Mononuclear cell (primary cell): ENCODE data around the gene METTL26. TPM values are rescaled to one million over a fixed set of nuclear protein-coding genes. Genes with fewer than 3 reads are reported as not detected.

Source experiments
- H3K27me3 ChIP-seq: 2 replicates; pipeline ENCODE4 v1.6.0; 2011; ENCODE audit warnings: low read length, control low read depth; ENCODE audit not compliant: insufficient read depth
- H3K4me1 ChIP-seq: 2 replicates; pipeline ENCODE4 v1.5.1; 2011; ENCODE audit warnings: mild to moderate bottlenecking, low read length, control low read depth; ENCODE audit not compliant: insufficient read depth
- H3K4me3 ChIP-seq: 2 replicates; pipeline ENCODE4 v1.5.1; 2011; ENCODE audit warnings: mild to moderate bottlenecking, low read length, moderate library complexity
- H3K9me3 ChIP-seq: 2 replicates; pipeline ENCODE4 v1.5.1; 2011; ENCODE audit warnings: low read depth, mild to moderate bottlenecking, control low read depth, low read length
- total RNA-seq: library from RNA; depleted of rRNA; stranded (reverse); fragments of >200 nt; gene quantifications from one replicate; pipeline ENCODE4 v1.2.3, GENCODE V29; 2012

Gene METTL26
- total RNA-seq, 1 donor = 49.0 TPM

DNA sequence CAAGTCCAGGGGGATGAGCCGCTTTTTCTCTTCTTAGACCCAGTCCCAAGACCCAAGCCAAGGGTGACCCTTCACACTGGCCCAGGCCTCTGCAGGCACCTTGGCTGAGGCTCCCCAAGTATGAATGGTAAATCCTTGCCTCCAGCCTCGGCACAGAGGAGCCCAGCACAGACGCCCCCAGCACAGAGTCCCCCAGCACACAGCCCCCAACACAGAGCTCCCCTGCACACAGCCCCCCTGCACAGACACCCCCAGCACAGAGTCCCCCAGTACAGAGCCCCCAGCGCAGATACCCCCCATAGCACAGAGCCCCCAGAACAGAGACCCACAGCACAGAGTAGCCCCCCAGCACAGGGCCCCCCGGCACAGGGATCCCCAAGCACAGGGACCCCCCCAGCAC, 4.5 kb upstream of the METTL26 start:
- H3K27me3 ChIP-seq = no peaks in the 10 kb centered on the region
- no peak overlapping the region for H3K4me3 ChIP-seq
- peaks cover 39% of the 10 kb centered on the region for H3K4me1 ChIP-seq
- H3K9me3 ChIP-seq = no peaks in the 10 kb centered on the region

- Histone ChIP-seq H3K27me3 (no peaks in the 10 kb centered on the region), H3K9me3 (no peaks in the 10 kb centered on the region), H3K4me1 (peaks cover 48% of the 10 kb centered on the region), H3K4me3 (no peak overlapping the region)
Observed at GRCh38 chr16:638836-639235, 2.7 kb upstream of the METTL26 start.

DNA sequence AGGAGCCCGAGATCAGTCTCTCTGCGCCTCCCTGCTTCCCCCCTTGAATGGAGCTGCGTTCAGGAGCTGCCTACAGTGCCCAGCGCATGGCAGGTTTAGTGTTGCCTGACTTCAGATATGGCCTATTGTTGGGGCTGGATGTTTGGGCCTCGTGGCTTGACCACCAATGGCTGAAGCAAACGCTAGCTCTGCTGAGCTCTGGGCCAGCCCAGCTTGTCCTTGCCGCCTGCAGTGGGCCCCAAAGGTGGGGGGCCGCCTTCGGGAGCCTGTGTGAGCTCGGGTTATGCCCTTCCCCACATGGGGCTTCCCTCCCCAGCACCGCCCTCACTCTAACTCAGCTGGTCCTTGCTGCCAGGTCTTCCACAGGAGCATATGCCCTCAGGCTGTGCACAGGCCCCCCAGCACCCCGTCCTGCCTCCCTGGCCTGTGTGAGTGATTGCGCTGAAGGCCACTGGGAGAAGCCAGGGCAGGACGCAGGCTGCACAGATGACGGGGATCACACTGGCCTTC, 2.0 kb upstream of the METTL26 start:
- no peaks in the 10 kb centered on the region for H3K27me3 ChIP-seq
- peaks cover 40% of the 10 kb centered on the region for H3K4me1 ChIP-seq
- H3K9me3 ChIP-seq = no peaks in the 10 kb centered on the region
- H3K4me3 ChIP-seq = no peak overlapping the region

GRCh38 chr16:637081-638018, 1.2 kb upstream of the METTL26 start:
- H3K4me3 ChIP-seq = peak overlapping the region; percentile 80
- H3K27me3 ChIP-seq = no peaks in the 10 kb centered on the region
- no peaks in the 10 kb centered on the region for H3K9me3 ChIP-seq
- H3K4me1 ChIP-seq = peaks cover 33% of the 10 kb centered on the region

GRCh38 chr16:635573-636205, 416 bp downstream of the METTL26 start:
- no peaks in the 10 kb centered on the region for H3K9me3 ChIP-seq
- no peaks in the 10 kb centered on the region for H3K27me3 ChIP-seq
- H3K4me1 ChIP-seq = peaks cover 23% of the 10 kb centered on the region
- H3K4me3 ChIP-seq = peak overlapping the region; percentile 80

GRCh38 chr16:634996-635395, 1.1 kb downstream of the METTL26 start:
- no peak overlapping the region for H3K4me3 ChIP-seq
- H3K4me1 ChIP-seq = peaks cover 23% of the 10 kb centered on the region
- no peaks in the 10 kb centered on the region for H3K27me3 ChIP-seq
- H3K9me3 ChIP-seq = no peaks in the 10 kb centered on the region

- H3K4me1 ChIP-seq = peaks cover 23% of the 10 kb centered on the region
- H3K4me3 ChIP-seq = no peak overlapping the region
- H3K9me3 ChIP-seq = no peaks in the 10 kb centered on the region
- no peaks in the 10 kb centered on the region for H3K27me3 ChIP-seq
Observed at GRCh38 chr16:634051-634670, 1.9 kb downstream of the METTL26 start.

DNA sequence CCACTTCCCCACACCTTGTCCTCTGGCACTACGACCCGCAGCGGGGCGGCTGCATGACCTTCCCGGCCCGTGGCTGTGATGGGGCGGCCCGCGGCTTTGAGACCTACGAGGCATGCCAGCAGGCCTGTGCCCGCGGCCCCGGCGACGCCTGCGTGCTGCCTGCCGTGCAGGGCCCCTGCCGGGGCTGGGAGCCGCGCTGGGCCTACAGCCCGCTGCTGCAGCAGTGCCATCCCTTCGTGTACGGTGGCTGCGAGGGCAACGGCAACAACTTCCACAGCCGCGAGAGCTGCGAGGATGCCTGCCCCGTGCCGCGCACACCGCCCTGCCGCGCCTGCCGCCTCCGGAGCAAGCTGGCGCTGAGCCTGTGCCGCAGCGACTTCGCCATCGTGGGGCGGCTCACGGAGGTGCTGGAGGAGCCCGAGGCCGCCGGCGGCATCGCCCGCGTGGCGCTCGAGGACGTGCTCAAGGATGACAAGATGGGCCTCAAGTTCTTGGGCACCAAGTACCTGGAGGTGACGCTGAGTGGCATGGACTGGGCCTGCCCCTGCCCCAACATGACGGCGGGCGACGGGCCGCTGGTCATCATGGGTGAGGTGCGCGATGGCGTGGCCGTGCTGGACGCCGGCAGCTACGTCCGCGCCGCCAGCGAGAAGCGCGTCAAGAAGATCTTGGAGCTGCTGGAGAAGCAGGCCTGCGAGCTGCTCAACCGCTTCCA, 2.6 kb downstream of the METTL26 start:
- H3K4me3 ChIP-seq = no peak overlapping the region
- no peaks in the 10 kb centered on the region for H3K27me3 ChIP-seq
- no peaks in the 10 kb centered on the region for H3K9me3 ChIP-seq
- peaks cover 23% of the 10 kb centered on the region for H3K4me1 ChIP-seq

DNA sequence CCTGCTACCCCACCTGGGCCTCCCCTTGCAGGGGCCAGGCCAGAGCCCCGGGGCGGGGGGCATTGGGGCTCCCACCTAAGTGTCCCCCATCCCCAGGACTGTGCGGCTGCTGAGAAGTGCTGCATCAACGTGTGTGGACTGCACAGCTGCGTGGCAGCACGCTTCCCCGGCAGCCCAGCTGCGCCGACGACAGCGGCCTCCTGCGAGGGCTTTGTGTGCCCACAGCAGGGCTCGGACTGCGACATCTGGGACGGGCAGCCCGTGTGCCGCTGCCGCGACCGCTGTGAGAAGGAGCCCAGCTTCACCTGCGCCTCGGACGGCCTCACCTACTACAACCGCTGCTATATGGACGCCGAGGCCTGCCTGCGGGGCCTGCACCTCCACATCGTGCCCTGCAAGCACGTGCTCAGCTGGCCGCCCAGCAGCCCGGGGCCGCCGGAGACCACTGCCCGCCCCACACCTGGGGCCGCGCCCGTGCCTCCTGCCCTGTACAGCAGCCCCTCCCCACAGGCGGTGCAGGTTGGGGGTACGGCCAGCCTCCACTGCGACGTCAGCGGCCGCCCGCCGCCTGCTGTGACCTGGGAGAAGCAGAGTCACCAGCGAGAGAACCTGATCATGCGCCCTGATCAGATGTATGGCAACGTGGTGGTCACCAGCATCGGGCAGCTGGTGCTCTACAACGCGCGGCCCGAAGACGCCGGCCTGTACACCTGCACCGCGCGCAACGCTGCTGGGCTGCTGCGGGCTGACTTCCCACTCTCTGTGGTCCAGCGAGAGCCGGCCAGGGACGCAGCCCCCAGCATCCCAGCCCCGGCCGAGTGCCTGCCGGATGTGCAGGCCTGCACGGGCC, 3.4 kb downstream of the METTL26 start:
- H3K4me3 ChIP-seq = no peak overlapping the region
- H3K27me3 ChIP-seq = no peaks in the 10 kb centered on the region
- no peaks in the 10 kb centered on the region for H3K9me3 ChIP-seq
- H3K4me1 ChIP-seq = peaks cover 19% of the 10 kb centered on the region

GRCh38 chr16:631808-632358, 4.2 kb downstream of the METTL26 start:
- no peak overlapping the region for H3K4me3 ChIP-seq
- H3K27me3 ChIP-seq = no peaks in the 10 kb centered on the region
- H3K9me3 ChIP-seq = no peaks in the 10 kb centered on the region
- H3K4me1 ChIP-seq = peaks cover 14% of the 10 kb centered on the region

- H3K9me3 ChIP-seq = no peaks in the 10 kb centered on the region
- H3K4me3 ChIP-seq = no peak within 1 kb of the TSS
- H3K4me1 ChIP-seq = peaks cover 13% of the 10 kb centered on the region
- H3K27me3 ChIP-seq = no peaks in the 10 kb centered on the region
Observed at GRCh38 chr16:630815-631405, 5.2 kb downstream of the METTL26 start, which contains the start of gene WFIKKN1. TSS of gene WFIKKN1 (plus strand) at chr16:630985. CDS start at chr16:631254, 269 bp downstream.

DNA sequence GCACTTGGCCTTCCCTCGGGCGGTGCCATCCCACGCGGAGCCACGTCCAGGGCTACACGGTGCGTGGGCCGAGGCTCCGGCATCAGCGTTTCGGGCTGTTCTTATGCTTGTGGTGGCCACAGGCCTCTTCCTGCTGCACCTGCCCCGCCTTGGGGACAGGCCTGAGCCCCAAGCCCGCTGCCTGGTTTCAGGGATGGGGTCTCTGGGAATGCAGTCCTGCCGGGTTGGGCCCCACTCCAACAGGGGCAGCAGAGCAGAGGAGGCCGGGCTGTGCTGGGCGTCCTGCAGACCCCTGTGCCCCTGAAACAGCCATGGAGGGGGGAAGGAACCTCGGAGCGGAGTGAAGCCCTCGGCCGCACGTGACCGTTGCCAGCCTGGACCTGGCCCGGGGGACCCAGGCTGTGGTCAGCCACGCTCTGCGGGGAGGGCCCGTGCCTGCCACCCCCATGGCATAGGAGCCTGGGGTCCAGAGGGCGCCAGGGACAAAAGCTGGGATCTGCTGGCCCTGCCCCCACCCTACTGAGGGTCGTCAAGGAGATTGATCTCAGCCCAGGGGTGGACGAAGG, 5.8 kb downstream of the METTL26 start:
- H3K9me3 ChIP-seq = no peaks in the 10 kb centered on the region
- H3K4me3 ChIP-seq = no peak overlapping the region
- no peaks in the 10 kb centered on the region for H3K27me3 ChIP-seq
- H3K4me1 ChIP-seq = peaks cover 7% of the 10 kb centered on the region

DNA sequence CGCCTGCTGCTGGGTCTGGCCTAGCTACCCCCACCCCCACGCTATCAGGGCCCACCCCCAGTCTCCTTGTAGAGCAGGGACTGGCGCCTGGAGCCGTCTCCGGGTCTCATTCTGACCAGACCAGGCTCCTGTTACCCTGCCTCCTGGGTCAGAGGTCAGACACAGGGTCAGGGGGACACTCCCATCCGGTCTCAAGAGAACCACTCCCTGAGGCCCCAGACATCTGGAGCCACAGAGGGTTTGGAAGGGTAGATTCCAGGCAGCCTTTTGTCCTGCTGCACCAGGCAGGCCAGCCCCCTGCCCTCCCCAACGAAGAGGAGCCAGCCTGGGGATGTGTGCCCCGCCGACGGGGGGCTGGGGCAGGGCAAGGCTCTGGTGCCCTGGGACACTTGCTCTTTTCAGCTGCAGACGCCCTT, 6.3 kb downstream of the METTL26 start:
- Histone ChIP-seq H3K9me3 (no peaks in the 10 kb centered on the region), H3K4me3 (no peak overlapping the region), H3K27me3 (no peaks in the 10 kb centered on the region), H3K4me1 (peaks cover 2% of the 10 kb centered on the region)
